SIG-M5 treated with dmso at 0.1 percent for 504 hours (cell line): Measurements from ENCODE around the gene TGFB3.
"Not testable (repeated sequence)": the region's sequence is repeated elsewhere in the genome, so short reads cannot be mapped to it uniquely, and the experiment has no call there.

Experiments
- DNase-seq: peaks from one replicate; lab custom pipeline; 2025; ENCODE audit not compliant: unreplicated experiment; lab: John Stamatoyannopoulos, UW

The TGFB3 gene

DNA sequence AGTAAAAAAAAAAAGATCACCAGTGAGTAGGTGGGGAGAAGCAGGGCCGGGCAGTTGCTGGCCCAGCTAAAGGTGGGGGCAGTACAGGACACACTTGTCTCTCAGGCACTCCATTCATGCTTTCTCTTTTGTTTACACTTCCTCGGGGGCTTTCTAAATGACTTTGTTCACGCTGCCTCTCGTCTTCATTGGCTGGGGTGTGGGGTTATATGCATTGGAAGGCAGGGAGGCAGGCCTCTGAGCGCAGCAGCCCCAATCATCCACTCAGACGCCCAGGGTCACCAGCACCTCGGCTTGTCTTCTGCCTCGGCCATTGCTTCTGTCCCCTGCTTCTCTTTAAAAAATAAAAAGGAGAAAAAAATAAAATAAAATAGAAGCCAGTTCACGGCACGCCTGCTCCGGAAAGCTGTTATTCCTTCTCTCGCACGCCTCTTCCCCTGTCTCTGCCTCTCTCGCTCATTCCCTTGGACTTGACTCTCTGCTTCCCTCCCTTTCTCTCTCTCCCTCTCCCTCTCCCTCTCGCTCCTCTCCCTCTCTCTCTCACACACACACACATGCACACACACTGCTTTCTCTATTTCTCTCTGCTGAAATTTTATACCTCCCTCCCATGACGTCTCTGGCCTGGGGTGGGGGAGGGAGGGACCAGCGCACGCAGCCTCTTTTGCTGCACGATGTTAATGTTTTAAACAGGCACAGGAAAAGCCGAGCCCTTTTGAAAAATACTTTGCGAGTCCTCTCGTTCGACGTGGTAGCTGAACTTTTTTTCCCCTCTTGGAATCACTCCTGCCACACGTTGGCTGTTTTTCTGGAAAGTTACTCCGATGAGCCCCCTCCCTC is at the start of gene TGFB3:
TGFB3 (minus strand) TSS at position 570 of the 840 bp plus-strand sequence. CDS start 1,102 bp downstream, outside the sequence.
- DNase-seq, result peak; percentile 23

DNA sequence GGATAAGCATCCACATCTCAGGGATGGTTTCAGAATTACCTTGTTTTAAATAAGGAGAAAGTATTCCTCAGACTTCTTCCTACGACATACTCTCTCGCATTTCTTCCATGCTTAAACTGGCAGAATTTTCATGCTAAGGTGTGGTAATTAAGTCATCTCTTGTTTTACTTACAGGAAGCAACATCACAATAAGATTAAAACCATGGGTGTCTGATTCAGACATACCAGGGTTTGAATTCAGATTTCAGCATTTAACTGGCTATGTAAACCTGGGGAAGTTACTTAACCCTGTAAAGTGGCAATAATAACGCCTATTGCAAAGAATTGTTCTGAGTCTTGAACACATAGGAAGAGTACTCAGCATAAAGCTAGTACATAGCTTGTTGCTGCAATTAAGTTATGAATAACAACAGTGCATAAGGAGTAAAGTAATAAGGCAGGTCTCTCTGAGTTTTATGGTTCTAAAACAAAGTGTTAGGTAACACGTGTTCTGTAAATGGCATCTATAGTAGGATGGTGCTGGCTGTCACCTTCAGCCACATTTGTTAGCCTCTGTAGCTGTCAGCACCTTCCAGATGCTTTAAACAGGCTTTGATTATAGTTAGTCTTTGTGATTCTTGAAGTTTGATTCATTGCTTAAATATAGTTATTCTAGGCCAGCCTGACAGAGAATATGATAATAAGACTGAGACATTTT is 42.6 kb upstream of the TGFB3 start:
- DNase-seq, result no peak

DNA sequence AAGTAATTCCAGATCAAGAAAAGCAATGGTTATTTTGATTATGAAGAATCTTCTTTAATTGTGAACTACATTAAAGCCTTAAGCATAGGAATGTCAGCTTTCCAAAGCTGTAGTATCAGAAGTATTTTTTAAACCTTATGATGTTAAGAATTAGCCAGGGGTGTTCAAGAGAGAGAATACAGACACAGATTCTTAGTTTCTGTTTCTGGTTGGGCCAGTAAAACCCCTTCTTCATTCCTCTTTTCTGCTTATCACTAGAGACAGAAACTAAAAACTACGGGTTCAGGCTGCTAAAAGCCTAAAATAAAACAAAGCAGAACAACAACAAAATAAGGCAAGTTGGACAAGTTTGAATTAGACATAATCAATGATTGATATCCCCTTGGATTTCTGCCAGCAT is 42.0 kb upstream of the TGFB3 start:
- no peak for DNase-seq

DNA sequence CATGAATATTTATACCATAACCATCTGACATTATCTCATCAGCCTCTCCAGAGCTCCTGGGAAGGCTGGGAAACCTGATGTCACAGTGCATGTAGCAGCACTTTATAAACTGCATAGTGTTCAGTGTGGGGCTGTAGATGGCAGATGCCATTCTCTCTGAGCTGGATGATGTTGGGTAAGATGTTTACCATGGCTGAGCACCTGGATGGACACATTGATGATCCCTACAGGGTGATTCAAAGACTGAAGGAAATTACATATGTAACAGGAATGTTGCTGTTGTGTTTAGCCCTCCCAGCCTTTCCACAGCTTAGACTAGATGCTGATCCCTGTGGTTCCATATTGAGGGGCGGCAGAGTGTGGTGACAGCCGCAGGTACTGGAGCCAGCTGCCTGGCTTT is 41.2 kb upstream of the TGFB3 start:
- no peak for DNase-seq

DNA sequence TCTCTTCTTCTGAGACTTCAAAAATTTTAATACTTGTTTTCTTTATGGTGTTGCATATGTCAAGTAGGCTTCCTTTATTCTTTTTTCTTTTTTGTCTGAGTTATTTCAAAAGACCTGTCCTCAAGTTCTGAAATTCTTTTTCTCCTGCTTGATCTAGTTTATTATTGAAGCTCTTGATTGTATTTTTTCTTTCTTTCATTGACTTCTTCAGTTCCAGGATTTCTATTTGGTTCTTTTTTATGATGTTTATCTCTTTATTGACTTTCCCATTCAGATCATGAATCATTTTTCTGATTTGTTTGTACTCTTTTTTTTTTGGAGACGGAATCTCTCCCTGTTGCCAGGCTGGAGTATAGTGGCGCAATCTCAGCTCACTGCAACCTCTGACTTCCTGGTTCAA is 37.9 kb upstream of the TGFB3 start:
- no peak for DNase-seq

DNA sequence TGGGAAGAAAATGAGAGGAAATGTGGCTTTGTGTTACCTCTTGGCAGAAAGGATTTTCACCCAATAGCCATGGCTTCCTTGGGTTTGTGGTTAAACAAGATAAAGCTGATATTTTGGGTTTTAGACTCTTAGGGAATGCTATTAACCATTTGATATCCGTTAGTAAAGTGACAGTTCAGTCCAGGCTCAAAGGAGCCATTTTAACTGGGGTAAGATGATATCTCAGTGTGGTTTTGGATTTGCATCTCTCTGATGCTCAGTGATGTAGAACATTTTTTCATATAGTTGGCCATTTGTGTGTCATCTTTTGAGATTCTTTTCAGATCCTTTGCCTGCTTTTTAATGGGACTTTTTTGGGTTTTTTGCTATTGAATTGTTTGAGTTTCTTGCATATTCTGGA is 33.9 kb upstream of the TGFB3 start:
- DNase-seq, result no peak

DNA sequence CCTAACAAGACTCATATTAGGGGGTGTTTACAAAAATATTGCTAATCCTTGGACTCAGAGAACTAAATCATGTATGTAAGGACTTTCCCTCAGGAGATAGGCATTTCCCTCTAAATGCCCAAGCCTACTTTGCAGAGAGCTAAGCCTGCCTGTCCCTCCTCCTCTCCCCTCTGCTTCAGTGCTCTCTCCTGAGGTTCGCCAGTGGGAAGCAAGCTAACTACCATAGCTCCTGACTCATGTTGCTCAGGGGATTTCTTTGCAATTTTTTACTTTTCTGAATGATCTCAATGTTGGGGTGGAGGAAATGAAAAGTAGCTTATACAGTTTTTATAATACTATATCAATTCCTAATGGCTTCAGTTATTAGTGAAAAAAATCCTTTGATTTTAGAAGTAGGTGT is 33.4 kb upstream of the TGFB3 start:
- no peak for DNase-seq

DNA sequence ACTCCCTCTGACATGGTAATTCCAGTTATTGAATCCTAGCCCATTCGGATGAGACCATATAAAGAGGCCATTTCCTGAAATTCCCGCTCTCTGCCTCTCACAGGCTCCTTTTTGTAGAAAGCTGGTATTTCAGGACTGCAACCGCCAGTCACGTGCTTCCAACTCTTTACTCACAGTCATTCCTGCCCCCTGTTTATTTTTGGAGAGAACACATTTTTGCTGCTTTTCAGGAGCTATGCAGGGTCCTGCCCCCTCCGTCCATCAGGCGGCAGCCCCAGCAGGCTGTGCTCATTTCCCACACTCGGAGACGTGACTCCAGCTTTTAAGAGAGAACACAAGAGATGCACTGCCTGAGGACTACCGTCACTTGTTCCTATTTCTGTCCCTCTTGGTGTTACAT is 30.6 kb upstream of the TGFB3 start:
- DNase-seq, result no peak

DNA sequence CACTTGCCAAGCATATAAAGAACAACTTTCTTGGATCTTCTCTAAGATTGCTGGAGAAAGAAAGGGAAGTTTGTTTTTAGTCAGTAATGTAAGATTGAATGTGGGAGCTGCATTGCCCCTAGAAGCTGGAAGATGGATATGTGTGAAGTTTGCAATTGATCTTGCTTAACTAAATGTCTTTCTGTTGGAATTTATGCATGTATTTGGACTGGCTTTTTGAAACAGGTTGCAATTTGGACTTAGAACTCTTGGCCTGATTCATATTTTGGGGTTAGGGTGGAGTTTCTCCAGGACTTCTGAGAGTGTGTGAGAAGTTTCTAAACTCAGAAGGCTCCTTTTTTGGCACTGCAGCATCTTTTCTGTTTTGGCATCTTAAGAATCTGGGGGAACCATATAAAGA is 30.1 kb upstream of the TGFB3 start:
- DNase-seq, result no peak

DNA sequence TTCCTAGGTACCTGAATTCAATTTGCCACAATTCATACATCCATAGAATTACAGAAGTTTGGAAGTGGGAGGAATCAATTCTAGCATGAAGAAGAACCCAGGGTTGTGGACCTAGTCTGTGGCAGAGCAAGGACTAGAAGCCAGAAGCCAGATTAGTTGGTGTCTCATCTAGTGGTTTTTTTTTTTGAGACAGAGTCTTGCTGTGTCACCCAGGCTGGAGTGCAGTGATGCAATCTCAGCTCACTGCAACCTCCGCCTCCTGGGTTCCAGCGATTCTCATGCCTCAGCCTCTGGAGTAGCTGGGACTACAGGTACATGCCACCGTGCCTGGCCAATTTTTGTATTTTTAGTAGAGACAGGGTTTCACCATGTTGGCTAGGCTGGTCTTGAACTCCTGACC is 27.8 kb upstream of the TGFB3 start:
- DNase-seq, result not testable (repeated sequence)

DNA sequence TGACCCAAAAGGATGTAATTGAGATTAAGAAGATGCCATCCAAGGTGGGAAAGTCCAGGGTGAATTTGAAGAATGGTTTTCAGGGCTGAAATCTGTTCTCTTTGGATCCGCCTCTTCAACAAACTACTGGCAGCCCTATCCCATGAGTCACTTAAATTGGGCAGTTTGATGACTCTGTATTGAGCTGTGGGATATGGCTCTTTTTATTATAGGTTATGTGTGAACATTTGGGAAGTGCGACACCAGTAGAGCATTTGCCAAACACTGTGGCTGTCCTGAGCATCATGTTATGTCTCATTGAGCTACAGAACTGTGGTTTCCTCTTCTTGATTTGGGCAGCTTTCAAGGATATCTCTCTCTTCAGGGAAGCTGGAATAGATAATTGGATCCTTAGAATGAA is 26.1 kb upstream of the TGFB3 start:
- no peak for DNase-seq

DNA sequence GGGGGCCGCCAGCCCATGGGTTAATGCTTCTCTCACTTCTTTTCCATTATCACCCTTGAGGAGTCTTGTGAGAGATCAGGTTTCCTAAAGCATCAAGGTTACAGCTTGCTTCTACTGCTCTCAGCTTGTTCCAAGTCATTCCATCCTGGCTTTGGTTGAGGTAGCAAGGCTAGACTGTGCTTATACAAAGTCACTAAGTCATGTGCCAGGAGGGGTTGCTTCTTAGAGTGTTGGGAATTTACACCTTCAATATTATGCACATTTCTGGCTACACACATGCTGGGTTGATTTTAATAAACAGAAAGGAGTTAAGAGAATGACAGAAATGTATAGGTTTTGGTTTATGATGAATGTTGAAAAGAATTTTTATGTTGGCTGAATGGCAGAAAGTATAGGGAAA is 25.6 kb upstream of the TGFB3 start:
- no peak for DNase-seq

DNA sequence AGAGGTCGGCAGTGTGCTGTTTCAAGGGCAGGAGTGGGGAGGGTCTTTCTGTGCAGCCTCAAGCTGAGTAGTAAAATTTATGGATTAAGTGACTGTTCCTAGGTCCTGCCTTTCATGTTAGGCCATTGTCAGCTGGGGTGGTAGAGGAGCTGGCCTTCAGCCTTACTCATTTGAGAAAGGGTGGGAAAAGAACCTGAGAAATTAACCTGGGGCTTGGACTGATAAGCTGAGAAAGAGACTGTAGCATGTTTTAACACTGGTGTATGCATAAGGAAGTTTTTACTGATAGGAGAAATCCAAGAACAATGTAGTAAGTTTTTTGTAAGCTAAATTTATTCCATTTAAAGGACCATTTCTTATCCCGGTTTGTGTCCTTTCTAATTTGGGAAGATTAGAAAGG is 24.5 kb upstream of the TGFB3 start:
- DNase-seq, result no peak

DNA sequence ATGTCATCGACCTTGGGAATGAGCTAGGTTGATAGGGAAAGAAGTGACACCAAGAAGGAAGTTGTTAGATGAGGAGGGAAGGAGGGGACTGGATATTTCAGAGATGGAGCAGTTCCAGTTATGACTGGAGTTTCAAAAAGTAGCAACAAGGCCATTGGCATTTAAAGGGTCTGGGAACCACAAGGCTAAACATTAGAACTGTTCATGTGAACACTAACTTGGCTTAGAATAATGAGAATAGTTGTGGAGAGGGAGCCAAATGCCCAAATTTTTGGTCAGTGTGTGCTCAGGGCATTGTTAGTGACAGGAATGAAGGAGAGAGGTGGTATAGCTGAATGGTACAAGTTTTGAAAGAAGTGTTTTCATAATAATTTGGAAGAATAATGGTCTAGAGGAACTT is 20.6 kb upstream of the TGFB3 start:
- DNase-seq, result no peak

DNA sequence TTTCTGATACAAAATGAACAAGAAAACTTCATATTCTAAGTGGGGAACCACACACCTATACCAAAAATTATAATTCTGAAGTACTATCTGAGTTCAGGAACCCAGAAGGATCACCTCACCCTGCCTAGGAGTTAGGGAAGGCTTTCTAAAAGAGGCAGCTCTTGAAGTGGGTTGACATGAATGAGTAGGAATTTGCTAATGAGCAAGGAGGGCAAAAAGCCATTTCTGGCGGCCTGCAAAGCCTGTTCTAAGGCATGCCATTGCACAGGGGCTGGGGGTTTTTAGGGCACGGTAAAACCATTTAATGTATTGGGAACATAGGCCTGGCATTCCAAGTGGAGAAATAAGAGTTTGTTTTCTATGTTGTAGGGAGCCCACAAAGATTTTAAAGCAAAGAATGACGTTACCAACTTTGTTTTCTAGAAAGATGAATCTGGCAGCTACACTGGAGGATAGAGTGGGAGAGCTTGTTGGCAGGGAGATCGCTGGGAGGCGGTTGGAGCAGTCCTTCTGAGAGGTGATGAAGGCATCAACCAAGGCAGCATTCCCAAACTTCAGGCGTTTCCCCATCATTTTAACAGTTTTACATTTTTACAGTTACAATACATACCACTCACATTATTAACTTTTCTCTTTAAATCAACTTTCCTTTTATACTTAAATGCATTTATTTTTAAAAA is 17.9 kb upstream of the TGFB3 start:
- no peak for DNase-seq

DNA sequence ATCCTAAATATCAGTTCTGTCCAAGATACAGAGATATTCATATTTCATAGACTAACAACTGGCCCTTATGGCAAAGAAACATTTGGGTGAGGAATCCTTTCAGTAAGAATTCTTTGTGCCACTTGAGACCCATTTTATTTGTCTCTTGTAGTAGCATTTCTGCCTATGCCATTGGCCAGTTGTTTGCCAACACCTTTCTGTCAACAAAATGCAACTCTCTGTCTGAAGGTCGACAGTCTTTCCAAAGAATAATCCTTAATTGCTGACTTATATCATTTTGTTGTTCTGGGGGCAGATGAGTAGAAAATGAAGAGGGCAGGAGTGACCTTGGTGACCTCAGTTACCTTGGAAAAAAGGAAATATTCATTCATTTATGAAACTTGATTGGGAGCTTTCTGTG is 14.7 kb upstream of the TGFB3 start:
- DNase-seq, result no peak

DNA sequence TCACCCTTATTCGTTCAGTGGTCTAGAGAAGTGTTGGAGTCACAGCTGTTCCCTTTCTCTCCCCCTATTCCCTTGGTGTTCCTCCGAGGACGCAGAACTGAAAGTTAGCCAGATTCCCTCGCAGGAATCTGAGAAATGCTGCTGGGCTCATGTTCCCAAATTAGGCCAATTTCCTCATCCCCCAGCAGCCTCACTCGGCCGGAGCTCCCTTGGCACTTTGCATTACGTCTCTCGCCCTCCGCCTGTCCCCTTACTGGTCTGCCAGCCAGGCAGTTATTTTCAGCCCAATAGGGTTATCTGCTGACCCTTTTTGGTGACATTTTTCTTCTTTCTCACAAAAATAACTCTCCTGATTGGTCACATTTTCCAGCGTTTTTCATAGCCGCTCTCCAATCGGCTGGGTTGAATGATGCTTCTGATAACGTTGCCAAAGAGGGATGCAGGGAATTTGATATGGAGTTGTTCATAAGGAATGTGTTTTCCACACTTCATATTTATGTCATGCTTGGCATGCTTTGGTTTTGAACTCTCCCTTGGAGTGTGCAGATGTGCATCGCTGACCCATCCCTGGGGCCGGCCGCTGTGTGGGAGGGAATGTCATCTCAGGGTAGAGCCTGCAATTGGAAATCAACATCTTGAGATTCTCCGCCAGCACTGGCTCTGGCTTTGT is 13.7 kb upstream of the TGFB3 start:
- DNase-seq, result no peak

DNA sequence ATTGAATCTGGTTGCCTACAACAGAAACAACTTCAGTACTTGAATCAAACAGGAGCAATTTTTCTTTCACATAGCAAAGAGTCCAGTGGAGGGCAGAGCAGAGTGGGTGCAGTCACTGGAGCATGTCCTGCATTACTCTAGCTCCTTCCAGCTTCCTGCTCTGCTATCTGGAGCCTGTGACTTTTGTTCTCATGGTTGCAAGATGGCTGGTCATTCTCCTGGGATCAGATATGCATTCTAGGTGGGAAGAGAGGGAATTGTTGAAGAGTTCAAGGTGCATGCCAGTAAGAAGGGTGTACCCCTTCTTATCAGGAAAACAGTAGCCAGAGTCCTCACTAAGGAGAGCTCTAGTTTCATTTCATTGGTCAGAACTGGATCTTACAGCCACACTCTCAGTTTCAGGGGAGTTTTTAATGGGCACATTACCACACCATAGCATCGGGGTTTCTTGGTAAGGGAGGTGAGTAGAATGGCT is 11.8 kb upstream of the TGFB3 start:
- DNase-seq, result no peak

DNA sequence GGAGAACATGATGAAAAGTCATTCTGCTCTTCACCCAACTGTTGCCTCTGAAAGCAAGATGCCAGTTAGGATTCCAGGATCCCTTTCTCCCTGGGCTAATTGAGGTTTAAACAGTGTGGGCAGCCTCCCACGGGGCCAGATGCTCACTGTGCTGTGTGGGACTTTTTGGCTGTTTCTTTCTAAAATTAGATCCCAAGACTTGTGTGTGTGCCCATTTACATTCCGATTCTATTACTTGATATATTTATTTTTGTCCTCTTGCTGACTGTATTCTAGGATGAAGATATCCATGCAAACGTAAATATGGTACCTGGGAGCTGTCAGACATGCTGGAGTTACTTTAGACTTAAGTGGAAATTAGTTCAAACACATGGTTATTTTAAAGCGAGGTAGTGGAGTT is 10.0 kb upstream of the TGFB3 start:
- no peak for DNase-seq

DNA sequence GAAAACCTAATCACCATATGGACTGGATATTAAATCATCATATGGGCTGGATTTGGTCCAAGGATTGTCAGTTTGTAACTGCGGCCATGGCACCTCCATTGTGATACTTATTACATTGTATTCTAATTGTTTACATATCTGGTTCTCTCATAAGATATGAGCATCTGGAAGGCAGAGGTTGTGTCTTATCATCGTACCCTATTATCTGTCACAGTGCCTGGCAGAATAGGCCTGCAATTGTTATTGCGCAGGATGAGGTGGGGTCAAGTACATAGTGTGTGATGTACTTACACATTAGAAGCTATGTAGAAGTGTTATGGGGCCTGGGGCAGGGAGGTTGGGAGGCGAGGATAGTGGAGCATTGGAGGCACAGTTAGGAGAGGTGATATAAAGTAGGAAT is 8.5 kb upstream of the TGFB3 start:
- DNase-seq, result no peak

DNA sequence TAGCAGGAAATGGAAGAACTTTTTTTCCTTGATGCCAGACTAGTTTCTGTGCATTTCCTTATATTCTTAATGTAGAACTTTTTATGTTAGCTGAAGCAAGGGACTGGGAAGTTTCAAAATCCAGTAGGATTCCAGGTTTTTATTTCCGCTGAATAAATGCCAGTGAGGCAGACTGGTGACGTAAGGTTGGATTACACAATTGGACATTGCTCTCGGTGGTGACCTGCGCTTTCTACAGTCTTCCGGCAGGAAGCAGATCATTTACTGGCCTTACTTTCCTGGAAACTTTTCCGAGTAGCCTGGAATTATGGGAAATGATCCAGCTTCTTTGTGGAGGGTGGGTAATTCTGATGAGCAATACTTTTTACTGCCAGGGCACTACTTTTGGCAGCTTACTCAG is 7.3 kb upstream of the TGFB3 start:
- DNase-seq, result no peak
